NOMO-1 (cell line): ENCODE data around the gene APOC3.
A peak's percentile ranks its signal among the peaks of the same experiment; 100 is the strongest.

Source experiments
- DNase-seq, 2 experiments: peaks; one replicate each; lab custom pipeline; 2025; ENCODE audit not compliant: unreplicated experiment in 2 of 2; lab: John Stamatoyannopoulos, UW

APOC3 gene

DNA sequence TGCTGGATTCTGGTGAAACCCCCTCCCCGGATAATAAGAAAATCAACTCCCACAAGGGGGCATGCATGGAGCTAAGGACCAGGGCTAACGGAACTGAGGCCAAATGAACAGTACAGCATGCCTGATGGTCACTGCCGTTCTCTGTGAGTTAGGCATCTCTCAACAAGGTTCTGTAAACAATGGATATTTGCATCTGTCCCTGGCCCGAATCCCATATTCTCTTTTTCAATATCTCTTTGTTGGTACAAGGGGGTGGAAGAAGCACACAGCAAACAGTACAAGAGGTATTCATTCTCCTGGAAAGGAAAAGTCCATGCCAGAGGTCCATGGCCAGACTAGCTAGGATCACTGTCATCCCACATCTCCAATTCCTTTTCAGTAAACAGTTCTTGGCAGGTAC, 39.9 kb downstream of the APOC3 start:
- no peak for DNase-seq

GRCh38 chr11:116870054-116870453, 40.3 kb downstream of the APOC3 start:
- no peak for DNase-seq

DNA sequence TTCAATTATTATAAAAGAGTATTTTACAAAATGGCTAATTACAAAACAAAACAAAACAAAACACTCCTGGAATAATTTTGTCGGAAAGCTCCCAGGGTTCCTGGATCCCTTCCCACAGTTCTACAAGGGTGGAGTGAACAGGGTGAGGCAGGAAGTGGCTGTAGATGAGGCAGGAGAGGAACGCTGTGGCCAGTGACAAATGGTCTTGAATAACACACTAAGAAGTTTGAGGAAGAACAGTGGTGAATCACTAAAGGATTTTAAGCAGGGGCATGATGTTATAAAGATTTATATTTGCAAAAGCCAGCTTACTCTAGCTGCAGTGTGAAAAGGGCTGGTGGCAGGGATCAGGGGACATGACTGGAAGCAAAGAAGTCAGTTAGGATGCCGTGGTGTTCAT, 41.5 kb downstream of the APOC3 start:
- DNase-seq: no peak

- no peak for DNase-seq
Observed at GRCh38 chr11:116873381-116873780, 43.7 kb downstream of the APOC3 start.

- no peak for DNase-seq
Observed at GRCh38 chr11:116874251-116874650, 44.5 kb downstream of the APOC3 start.

DNA sequence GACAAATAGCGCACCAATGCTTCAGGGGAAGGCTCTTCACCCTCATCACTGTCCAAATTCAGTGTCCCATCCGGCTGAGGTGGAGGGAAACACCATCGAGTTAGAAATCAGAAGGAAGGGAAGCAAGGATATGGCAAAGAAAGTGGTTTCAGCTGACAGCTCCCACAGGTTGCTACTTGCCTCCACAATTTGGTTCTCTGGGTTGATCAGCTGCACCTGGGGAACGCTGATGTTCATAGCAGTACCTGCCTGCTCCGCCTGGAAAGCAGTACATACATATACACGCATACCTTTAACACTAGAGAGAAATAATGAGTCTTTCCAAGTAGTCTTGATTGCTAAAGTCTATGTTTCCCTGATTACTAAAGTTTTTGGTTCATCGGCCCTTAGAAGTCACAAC, 45.5 kb downstream of the APOC3 start:
- no peak for DNase-seq

GRCh38 chr11:116876656-116877055, 46.9 kb downstream of the APOC3 start:
- DNase-seq: no peak

- peak; percentile 43 to 78 for DNase-seq
Observed at GRCh38 chr11:116879800-116880625, 50.3 kb downstream of the APOC3 start.

GRCh38 chr11:116881143-116881542, 51.4 kb downstream of the APOC3 start:
- no peak for DNase-seq

DNA sequence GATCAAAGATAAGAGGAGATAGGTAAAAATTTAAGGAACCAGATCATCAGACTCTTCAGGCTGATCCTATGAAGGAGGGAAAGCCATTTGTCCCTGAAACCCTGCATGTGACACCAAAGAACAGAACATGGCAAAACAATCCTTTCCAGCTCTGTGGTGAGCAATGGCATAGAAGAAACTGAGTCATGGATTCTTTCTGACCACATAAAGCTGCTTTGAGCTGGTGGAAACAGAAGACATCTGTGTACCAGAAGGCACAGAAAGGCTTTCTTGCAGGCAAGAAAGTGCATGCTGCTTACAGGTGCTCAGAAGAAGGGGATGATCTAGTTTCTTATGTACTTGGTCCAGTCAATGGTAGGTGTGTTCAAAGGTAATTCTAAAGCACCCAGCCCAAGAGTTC, 52.7 kb downstream of the APOC3 start:
- no peak for DNase-seq
